ENCODE data around the gene NTHL1. TPM values are rescaled to one million over a fixed set of nuclear protein-coding genes. Genes with fewer than 3 reads are reported as not detected.

The NTHL1 gene
- total and polyA plus RNA-seq, 2 experiments from 2014 or later = 84.6 to 87.9 TPM

DNA sequence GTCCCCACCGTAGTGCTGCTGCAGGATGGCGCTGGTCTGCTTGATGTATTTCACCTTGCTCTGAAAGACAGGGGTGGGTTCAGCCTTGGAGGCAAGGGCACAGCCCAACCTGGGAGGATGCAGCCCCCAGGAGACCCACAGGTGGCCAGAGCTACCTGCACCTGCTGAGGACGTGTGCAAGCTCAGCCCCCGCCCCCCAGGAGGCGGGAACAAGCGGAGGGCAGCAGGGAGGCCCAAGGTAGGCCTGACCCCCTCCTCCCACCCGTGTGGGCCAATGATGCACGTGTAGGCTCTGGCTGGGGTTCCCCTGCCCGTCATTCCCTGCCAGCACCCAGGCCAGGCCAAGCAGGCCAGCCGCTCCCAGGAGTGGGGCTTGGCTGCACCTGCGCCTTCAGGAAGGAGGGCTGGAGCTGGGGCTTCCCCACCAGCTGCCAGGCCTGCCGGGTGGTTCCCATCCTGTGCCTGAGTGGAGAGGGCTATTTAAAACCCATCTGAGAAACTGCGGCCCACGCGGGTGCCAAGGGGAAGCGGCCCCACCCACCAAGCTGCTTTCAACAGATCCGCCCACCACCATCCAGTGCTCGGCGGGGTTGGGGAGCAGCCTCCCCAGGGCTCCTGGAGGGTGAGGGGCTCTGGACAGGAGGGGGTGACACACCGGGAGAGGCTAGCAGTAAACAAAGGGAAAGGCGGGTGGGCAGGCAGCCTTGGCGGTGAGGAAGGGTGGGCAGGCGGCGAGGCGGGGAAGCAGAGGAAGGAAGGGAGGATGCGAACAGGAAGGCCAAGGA lies 3.8 kb downstream of the NTHL1 start:
- Mint-ChIP-seq H3K4me3 (no peak overlapping the region), H3K27ac (no peak overlapping the region), H3K36me3 (ENCODE audit: low read depth) (no peaks in the 10 kb centered on the region), H3K4me1 (peaks cover 14% of the 10 kb centered on the region), H3K27me3 (ENCODE audit: insufficient read depth, low read depth, poor library complexity) (peaks cover 17% of the 10 kb centered on the region), H3K9me3 (no peaks in the 10 kb centered on the region)
- H3K9me2 ChIP-seq (ENCODE audit: insufficient read depth) = no peaks in the 10 kb centered on the region
- no peak for DNase-seq (ENCODE audit: low spot score)
- peaks cover 10% of the 10 kb centered on the region; the same call in 1 of the 2 replicates for H3K4me1 ChIP-seq (ENCODE audit: insufficient read depth)
- no peak overlapping the region for H3K4me2 ChIP-seq
- H3F3A ChIP-seq (replicated peaks; ENCODE audit: low read depth) = 0 out of 2 replicates have a peak, but pooled peaks cover 5% of the 10 kb centered on the region
- no peak for ATAC-seq
- H2AFZ ChIP-seq = no peak overlapping the region
- no peaks in the 10 kb centered on the region for H3K27me3 ChIP-seq (ENCODE audit: insufficient read depth)
- H3K4me3 ChIP-seq = no peak overlapping the region
- peaks cover 18% of the 10 kb centered on the region for H3K79me2 ChIP-seq (replicated peaks; ENCODE audit: insufficient read depth)
- H3K36me3 ChIP-seq (ENCODE audit: insufficient read depth) = no peaks in the 10 kb centered on the region
- H3K27ac ChIP-seq (ENCODE audit: low read depth) = no peak overlapping the region
- peaks cover 3% of the 10 kb centered on the region; the same call in 1 of the 2 replicates for H4K20me1 ChIP-seq (replicated peaks; ENCODE audit: insufficient read depth)
- TF ChIP-seq EZH2 (IDR thresholded peaks at IDR 0.05; ENCODE audit: low read depth, unreplicated experiment) = no peak
- no peak for TF ChIP-seq ZNF114 (CRISPR knock-in tag; IDR thresholded peaks at IDR 0.05)
- TF ChIP-seq NANOG (IDR thresholded peaks at IDR 0.05; ENCODE audit: borderline replicate concordance) = no peak
- TF ChIP-seq STAT1 (IDR thresholded peaks at IDR 0.05; ENCODE audit: unreplicated experiment) = no peak
- TF ChIP-seq, protein P1, sequence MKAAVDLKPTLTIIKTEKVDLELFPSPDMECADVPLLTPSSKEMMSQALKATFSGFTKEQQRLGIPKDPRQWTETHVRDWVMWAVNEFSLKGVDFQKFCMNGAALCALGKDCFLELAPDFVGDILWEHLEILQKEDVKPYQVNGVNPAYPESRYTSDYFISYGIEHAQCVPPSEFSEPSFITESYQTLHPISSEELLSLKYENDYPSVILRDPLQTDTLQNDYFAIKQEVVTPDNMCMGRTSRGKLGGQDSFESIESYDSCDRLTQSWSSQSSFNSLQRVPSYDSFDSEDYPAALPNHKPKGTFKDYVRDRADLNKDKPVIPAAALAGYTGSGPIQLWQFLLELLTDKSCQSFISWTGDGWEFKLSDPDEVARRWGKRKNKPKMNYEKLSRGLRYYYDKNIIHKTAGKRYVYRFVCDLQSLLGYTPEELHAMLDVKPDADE (IDR thresholded peaks at IDR 0.05) = no peak
- TF ChIP-seq, protein P2, sequence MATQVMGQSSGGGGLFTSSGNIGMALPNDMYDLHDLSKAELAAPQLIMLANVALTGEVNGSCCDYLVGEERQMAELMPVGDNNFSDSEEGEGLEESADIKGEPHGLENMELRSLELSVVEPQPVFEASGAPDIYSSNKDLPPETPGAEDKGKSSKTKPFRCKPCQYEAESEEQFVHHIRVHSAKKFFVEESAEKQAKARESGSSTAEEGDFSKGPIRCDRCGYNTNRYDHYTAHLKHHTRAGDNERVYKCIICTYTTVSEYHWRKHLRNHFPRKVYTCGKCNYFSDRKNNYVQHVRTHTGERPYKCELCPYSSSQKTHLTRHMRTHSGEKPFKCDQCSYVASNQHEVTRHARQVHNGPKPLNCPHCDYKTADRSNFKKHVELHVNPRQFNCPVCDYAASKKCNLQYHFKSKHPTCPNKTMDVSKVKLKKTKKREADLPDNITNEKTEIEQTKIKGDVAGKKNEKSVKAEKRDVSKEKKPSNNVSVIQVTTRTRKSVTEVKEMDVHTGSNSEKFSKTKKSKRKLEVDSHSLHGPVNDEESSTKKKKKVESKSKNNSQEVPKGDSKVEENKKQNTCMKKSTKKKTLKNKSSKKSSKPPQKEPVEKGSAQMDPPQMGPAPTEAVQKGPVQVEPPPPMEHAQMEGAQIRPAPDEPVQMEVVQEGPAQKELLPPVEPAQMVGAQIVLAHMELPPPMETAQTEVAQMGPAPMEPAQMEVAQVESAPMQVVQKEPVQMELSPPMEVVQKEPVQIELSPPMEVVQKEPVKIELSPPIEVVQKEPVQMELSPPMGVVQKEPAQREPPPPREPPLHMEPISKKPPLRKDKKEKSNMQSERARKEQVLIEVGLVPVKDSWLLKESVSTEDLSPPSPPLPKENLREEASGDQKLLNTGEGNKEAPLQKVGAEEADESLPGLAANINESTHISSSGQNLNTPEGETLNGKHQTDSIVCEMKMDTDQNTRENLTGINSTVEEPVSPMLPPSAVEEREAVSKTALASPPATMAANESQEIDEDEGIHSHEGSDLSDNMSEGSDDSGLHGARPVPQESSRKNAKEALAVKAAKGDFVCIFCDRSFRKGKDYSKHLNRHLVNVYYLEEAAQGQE (IDR thresholded peaks at IDR 0.05; ENCODE audit: unreplicated experiment) = no peak
- TF ChIP-seq, protein P3, sequence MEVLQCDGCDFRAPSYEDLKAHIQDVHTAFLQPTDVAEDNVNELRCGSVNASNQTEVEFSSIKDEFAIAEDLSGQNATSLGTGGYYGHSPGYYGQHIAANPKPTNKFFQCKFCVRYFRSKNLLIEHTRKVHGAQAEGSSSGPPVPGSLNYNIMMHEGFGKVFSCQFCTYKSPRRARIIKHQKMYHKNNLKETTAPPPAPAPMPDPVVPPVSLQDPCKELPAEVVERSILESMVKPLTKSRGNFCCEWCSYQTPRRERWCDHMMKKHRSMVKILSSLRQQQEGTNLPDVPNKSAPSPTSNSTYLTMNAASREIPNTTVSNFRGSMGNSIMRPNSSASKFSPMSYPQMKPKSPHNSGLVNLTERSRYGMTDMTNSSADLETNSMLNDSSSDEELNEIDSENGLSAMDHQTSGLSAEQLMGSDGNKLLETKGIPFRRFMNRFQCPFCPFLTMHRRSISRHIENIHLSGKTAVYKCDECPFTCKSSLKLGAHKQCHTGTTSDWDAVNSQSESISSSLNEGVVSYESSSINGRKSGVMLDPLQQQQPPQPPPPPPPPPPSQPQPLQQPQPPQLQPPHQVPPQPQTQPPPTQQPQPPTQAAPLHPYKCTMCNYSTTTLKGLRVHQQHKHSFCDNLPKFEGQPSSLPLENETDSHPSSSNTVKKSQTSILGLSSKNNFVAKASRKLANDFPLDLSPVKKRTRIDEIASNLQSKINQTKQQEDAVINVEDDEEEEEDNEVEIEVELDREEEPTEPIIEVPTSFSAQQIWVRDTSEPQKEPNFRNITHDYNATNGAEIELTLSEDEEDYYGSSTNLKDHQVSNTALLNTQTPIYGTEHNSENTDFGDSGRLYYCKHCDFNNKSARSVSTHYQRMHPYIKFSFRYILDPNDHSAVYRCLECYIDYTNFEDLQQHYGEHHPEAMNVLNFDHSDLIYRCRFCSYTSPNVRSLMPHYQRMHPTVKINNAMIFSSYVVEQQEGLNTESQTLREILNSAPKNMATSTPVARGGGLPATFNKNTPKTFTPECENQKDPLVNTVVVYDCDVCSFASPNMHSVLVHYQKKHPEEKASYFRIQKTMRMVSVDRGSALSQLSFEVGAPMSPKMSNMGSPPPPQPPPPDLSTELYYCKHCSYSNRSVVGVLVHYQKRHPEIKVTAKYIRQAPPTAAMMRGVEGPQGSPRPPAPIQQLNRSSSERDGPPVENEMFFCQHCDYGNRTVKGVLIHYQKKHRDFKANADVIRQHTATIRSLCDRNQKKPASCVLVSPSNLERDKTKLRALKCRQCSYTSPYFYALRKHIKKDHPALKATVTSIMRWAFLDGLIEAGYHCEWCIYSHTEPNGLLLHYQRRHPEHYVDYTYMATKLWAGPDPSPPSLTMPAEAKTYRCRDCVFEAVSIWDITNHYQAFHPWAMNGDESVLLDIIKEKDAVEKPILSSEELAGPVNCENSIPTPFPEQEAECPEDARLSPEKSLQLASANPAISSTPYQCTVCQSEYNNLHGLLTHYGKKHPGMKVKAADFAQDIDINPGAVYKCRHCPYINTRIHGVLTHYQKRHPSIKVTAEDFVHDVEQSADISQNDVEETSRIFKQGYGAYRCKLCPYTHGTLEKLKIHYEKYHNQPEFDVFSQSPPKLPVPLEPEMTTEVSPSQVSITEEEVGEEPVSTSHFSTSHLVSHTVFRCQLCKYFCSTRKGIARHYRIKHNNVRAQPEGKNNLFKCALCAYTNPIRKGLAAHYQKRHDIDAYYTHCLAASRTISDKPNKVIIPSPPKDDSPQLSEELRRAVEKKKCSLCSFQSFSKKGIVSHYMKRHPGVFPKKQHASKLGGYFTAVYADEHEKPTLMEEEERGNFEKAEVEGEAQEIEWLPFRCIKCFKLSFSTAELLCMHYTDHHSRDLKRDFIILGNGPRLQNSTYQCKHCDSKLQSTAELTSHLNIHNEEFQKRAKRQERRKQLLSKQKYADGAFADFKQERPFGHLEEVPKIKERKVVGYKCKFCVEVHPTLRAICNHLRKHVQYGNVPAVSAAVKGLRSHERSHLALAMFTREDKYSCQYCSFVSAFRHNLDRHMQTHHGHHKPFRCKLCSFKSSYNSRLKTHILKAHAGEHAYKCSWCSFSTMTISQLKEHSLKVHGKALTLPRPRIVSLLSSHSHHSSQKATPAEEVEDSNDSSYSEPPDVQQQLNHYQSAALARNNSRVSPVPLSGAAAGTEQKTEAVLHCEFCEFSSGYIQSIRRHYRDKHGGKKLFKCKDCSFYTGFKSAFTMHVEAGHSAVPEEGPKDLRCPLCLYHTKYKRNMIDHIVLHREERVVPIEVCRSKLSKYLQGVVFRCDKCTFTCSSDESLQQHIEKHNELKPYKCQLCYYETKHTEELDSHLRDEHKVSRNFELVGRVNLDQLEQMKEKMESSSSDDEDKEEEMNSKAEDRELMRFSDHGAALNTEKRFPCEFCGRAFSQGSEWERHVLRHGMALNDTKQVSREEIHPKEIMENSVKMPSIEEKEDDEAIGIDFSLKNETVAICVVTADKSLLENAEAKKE (CRISPR knock-in tag; IDR thresholded peaks at IDR 0.05) = no peak

All from GM23338 (cell line).